IPS-18c (cell line): ENCODE data around the gene GPD2.

Experiments
- H3K4me3 ChIP-seq: 2 replicates; pipeline ENCODE4 v1.7.0; 2013; ENCODE audit warnings: low read depth, mild to moderate bottlenecking, low read length, moderate library complexity; ENCODE audit not compliant: insufficient read depth
- H3K9me3 ChIP-seq: one replicate; pipeline ENCODE4 v1.6.1; 2013; ENCODE audit warnings: mild to moderate bottlenecking, low read length, moderate library complexity; ENCODE audit not compliant: control insufficient read depth, insufficient read depth

GPD2 gene

GRCh38 chr2:156430236-156430979, 5.8 kb upstream of the GPD2 start:
- H3K4me3 ChIP-seq: no peak overlapping the region; the same call in 1 of the 2 replicates
- no peaks in the 10 kb centered on the region for H3K9me3 ChIP-seq

GRCh38 chr2:156430980-156431358, 5.2 kb upstream of the GPD2 start:
- H3K9me3 ChIP-seq: no peaks in the 10 kb centered on the region
- H3K4me3 ChIP-seq: no peak overlapping the region; the same call in 1 of the 2 replicates

GRCh38 chr2:156434461-156435291, 1.5 kb upstream of the GPD2 start:
- Histone ChIP-seq H3K9me3 (no peaks in the 10 kb centered on the region), H3K4me3 (peak overlapping the region; percentile 79)

- Histone ChIP-seq H3K4me3 (peak overlapping the region; percentile 79), H3K9me3 (no peaks in the 10 kb centered on the region)
Measured at GRCh38 chr2:156435396-156435717, 822 bp upstream of the GPD2 start.

- Histone ChIP-seq H3K9me3 (no peaks in the 10 kb centered on the region), H3K4me3 (peak overlapping the region; percentile 79)
Measured at GRCh38 chr2:156436497-156437085, 412 bp downstream of the GPD2 start.

- Histone ChIP-seq H3K9me3 (no peaks in the 10 kb centered on the region), H3K4me3 (peak overlapping the region; percentile 79; the same call in 1 of the 2 replicates)
Measured at GRCh38 chr2:156437272-156437930, 1.2 kb downstream of the GPD2 start.

- Histone ChIP-seq H3K9me3 (no peaks in the 10 kb centered on the region), H3K4me3 (no peak overlapping the region)
Measured at GRCh38 chr2:156437931-156438410, 1.8 kb downstream of the GPD2 start.

- no peak overlapping the region for H3K4me3 ChIP-seq
- H3K9me3 ChIP-seq: no peaks in the 10 kb centered on the region
Measured at GRCh38 chr2:156443089-156443488, 6.9 kb downstream of the GPD2 start.

GRCh38 chr2:156445296-156446220, 9.4 kb downstream of the GPD2 start:
- no peak overlapping the region for H3K4me3 ChIP-seq
- no peaks in the 10 kb centered on the region for H3K9me3 ChIP-seq

GRCh38 chr2:156447761-156448160, 11.6 kb downstream of the GPD2 start:
- no peak overlapping the region for H3K4me3 ChIP-seq
- H3K9me3 ChIP-seq: peaks cover 5% of the 10 kb centered on the region

GRCh38 chr2:156448766-156449165, 12.6 kb downstream of the GPD2 start:
- H3K4me3 ChIP-seq: no peak overlapping the region
- H3K9me3 ChIP-seq: peaks cover 6% of the 10 kb centered on the region

- peaks cover 6% of the 10 kb centered on the region for H3K9me3 ChIP-seq
- no peak overlapping the region for H3K4me3 ChIP-seq
Measured at GRCh38 chr2:156452971-156453370, 16.8 kb downstream of the GPD2 start.

- H3K9me3 ChIP-seq: peaks cover 6% of the 10 kb centered on the region
- H3K4me3 ChIP-seq: no peak overlapping the region
Measured at GRCh38 chr2:156455361-156455975, 19.3 kb downstream of the GPD2 start.

- Histone ChIP-seq H3K9me3 (peaks cover 6% of the 10 kb centered on the region), H3K4me3 (no peak overlapping the region)
Measured at GRCh38 chr2:156456616-156457015, 20.4 kb downstream of the GPD2 start.

GRCh38 chr2:156457523-156458517, 21.6 kb downstream of the GPD2 start:
- peaks cover under 1% of the 10 kb centered on the region for H3K9me3 ChIP-seq
- H3K4me3 ChIP-seq: no peak overlapping the region
